NCI-H2196 (cell line): ENCODE data around the gene OPTN.
A peak's percentile ranks its signal among the peaks of the same experiment; 100 is the strongest.
"Not testable (repeated sequence)": the region's sequence is repeated elsewhere in the genome, so short reads cannot be mapped to it uniquely, and the experiment has no call there.

Experiments used
- DNase-seq: peaks from one replicate; lab custom pipeline; 2025; ENCODE audit not compliant: unreplicated experiment; lab: John Stamatoyannopoulos, UW

OPTN gene

DNA sequence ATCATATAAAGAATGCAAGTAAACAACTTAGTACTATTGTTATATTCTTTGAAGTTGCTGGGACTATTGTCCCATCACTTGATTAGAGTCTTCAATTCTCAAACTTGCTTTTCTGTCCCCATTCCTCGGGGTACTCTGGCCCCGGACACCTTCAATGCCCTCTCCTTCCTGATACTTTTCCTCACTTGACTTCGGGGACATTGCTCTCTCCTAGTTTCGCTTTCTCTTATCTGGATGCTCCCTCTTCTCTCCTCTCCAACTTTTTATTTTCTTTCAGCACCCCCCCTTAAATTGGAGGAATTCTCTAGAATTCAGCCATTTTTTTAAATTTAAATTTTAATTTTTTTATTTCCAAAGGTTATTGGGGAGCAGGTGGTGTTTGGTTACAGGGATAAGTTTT lies 10.6 kb upstream of the OPTN start:
- DNase-seq, result no peak

DNA sequence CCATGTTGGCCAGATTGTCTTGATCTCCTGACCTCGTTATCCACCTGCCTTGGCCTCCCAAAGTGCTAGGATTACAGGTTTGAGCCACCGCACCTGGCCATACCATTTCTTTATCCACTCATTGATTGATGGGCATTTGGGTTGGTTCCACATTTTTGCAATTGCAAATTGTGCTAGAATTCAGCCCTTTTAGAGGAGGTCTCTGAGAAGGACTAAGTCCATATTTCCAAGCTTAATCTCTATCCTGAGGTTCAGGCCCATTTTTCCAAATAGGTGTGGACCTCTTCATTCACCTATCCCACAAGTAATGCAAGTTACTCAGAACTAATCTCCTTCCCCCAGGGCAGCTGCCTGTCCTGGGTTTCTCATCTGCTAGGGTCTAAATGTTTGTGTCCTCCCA lies 9.7 kb upstream of the OPTN start:
- DNase-seq, result no peak

DNA sequence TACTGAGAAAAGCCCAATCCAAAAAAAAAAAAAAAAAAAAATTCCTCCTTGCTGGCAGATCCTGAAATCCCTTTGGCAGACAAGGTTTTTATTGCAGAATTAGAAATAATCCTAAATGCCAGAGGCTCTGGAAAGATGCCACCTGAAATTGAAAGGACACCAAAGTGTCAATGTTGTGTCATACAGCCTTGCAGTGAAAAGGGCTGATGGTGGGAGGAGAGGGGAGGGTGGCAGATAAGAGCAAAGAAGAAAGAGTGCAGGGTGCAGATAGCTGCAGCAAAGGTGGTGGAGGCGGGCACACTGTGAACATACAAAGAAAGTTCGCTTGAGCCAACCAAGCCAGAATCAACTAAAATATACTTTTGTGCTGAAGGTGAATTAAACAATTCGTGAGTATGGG lies 8.2 kb upstream of the OPTN start:
- no peak for DNase-seq

DNA sequence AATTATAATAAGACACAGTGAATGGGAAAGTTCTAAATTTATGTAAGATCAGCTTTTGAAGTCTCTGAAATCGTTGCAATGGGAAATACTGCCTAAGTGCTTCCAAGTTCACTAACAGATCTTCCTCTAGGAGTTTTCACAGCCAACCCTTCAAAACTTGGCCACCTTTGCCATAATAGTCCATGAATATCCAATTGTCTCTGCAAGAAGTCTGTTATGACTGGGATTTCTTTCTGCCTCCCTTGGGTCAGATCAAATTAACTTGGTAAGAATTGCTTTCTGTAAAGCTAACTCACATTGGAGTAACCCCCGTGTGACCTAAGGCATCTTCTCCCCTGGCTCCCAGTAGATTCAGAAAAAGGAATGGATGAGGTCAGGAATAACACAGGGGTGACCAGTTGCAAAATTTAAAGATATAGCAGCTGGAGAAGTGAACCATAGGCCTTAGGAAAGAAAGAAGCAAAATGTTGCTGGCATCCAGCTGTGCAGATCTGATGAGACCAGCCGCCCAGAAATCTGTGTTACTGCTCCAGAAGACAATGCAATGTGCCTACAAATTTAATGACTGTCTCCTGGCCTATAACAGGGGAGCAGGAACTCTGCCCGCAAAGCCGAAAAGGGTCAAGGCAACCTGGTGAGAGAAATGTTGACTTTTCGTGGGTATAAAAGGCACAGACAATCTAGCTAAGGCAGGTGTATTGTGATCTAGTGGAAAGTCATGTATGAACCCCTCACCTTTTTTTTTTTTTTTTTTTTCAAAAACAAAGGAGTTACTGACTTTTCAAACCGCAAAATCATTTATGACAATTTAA lies 7.5 kb upstream of the OPTN start:
- DNase-seq, result no peak

DNA sequence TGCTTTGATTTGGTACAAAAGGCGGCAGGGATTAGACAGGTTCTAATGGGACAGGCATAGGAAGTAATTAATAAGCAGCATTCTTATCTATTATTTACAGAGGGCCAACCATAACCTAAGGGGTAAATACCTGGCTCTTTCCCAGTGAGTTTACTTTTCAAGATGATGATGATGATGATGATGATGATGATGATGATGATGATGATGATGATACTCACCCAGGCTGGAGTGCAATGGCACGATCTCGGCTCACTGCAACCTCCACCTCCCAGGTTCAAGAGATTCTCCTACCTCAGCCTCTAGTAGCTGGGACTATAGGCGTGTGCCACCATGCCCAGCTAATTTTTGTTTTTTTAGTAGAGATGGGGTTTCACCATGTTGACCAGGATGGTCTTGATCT lies 5.9 kb upstream of the OPTN start:
- DNase-seq, result not testable (repeated sequence)

DNA sequence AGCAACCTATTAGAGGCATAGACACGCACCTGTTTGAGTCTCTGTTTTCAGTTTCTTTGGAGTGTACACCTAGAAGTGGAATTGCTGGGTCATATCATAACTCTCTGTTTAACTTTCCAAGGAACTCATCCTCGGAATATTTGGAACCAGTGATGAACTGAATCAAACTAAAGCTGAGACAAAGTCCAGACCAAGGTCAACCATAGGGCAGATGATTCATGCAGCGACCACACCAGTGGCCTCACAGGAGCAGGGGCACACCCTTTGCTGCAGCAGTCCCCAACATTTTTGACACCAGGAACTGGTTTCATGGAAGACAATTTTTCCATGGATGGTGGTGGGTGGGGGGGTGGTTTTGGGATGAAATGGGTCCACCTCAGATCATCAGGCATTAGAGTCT lies 4.9 kb upstream of the OPTN start:
- no peak for DNase-seq

DNA sequence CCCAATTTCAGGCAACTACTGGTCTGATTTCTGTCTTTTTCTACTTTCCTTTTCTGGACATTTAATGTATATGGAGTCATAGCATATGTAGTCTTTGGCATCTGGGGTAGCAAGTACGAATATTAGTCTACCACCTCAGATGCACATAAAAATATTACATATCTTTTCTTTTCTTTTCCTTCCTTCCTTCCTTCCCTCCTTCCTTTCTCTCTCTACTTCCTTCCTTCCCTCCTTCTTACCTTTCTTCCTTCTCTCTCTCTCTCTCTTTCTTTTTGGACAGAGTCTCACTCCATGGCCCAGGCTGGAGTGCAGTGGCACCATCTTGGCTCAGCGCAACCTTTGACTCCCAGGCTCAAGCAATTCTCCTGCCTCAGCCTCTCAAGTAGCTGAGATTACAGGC lies 4.0 kb upstream of the OPTN start:
- no peak for DNase-seq

DNA sequence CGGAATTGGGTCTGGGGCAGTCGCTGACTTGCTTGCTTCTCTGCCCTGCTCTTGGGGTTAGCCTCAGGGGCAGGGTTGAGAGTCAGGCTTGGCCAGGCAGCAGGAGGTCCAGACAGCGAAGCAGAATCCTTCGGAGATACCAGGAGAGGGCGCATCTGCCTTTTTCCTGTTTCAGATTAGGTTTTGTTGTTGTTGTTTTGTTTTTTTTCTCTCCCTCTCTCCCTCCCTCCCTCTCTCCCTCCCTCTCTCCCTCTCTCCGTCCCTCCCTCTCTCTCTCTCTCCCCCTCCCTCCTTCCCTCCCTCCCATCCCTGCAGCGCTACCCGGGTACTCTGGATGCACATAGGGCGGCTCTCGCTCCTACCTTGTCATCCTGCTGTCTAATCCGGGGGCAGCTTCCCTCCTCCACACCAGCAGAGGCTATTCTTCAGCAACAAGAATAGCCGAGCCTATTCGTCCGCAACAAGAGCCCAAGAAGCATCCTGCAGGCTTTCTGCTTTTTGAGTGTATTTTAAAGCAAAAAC lies 758 bp upstream of the OPTN start:
- peak; percentile 39 for DNase-seq

DNA sequence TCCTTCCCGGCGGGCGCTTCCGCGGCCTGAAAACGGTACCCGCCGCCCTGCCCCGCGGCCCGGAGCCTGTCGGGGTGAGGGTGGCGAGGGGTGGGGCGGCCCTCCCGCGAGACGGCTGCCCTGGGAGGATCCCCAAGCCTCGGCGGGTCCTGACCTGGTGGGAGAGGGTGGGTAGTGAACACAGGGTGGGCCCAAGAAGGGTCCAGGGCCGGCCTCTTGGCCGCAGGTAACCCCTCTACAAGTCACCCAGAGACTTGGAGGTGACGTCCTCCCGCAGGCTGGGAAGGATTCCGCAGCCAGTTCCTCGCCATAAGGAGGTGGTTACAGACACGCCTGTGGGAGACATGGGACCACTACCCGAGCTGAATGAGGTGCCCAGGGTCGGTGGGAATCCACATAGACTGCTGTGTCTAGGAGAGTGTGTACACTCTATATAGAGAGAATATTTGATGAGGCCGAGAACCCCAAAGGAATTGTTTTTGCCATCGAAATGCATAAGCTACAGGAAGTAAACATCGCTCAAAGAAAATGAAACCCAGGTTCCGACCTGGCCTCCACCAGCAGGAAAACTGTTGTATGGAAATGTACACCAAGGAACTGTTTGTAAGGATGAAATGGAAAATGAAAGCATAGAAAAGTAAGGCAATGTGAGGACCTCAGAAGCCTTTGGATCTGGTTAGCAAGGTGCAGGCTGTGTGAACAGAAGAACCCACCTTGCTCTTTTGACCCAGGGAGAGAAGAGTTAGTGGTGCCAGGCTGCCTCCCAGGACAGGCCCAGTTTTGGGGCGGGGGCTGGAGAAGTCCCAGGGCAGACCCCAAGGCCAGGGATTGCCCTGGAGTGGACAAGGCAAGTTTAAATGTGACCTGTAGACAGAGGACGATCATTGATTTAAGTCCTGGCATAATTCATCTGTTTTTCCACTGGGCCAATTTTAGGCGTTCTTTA lies 659 bp downstream of the OPTN start:
- DNase-seq, result no peak

DNA sequence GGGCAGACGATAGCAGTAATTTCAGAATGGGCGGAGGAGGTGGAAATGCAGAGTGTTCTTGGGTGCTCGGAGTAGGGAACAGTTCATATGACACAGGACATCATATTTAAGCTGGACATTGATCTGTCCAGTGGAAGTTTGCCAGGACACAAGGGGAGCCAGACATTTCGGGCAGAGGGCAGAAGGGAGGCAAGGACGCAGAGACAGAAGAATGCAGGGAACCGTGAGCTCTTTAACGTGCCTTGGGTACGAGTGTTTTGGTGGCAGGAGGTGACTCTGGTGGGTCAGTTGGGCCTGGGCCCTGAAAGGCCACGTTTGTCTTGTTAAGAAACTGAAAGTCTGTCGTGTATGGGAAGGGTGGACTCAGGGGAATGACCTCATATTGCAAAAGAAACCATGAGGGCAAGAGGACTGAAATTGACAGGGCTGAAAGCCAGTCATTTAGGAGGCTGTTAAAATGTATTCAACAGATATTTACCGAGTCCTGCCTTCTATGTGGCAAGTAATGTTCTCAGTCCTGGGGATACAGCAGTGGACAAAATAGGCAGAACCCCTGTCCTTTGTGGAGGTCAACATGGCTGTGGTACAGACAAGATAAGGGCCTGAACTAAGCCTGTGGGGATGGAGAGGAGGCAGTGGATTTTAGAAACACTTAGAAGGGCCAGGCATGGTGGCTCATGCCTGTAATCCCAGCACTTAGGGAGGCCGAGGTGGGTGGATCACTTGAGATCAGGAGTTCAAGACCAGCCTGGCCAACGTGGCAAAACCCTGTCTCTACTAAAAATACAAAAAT lies 2.2 kb downstream of the OPTN start:
- no peak for DNase-seq

DNA sequence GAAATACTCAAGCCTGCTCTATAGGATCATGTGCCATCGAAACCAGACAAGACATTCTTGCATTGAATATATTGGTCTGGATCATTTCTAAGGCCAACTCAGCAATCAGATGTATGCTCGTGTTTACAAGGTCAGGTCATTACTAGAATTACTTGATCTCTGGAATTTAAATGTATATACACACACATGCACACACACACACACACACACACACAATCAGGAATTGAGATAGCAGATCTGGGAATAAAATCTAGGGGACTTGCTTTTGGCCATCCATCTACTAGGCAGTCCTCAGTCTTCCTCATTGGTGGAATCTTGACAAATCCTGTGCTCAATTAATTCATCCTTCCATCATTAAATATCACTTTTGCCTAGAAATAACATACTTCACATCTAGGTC lies 3.6 kb downstream of the OPTN start:
- no peak for DNase-seq

DNA sequence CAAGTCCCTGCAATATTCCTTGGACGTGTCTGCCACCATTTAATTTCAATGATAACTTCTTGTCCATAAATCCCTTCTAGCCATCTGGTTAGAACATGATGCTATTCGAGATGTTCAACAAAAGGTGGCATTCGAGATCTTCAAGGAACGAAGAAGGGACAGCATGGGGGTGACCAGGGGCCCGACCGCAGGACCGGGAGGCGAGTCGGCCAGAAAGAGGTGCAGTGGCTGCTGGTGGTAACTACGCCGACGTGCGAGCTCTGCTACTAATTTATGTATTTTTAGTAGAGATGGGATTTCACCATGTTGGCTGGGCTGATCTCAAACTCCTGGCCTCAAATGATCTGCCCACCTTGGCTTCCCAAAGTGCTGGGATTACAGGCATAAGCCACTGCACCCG lies 4.7 kb downstream of the OPTN start:
- no peak for DNase-seq

DNA sequence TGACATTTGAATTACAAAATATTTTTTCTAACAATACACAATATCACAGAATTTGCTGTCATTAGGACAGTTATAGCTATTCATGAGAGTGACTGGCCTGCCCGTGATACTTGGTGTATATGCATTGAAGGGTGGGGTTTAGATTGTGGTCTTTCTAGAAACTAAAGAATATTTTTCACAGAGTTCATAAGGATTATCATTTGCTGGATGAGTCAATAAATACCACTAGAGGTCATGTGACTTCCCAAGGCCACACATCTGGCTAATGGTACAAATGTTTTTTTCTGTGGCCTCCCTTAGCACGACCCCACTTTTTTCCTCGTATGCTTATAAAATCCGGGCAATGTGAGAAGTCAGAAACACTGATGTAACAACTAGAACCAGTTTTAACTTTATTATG lies 5.2 kb downstream of the OPTN start:
- DNase-seq, result no peak

DNA sequence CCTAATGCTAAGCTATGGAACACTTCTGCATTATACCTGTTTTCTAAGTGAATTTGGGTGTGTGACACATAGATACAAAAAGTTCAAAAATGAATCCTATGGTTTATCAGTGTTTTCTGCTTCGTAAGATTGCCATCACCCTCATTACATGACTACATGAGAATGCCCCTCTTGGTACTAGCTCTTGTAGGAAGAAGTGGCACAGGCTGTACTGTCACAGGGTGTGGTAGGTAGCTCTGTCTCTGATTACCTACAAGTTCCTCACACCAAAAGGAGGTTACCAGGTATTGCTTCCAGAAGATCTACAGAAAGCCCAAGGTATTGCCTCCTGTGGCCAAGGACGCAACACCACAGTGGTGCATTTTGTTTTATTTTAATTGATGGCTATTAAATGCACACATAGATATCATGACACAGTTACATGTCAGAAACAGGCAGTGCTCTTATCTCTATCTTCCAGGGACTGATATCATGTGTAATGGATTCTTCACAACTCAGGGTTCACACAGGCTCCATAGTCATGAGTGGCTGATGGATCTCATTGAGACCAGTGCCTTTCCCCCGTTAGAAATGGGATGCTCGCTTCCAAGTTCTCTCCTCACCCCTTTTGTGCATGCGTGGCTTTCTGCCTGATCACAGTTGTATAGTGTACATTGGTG lies 6.6 kb downstream of the OPTN start:
- DNase-seq, result no peak

DNA sequence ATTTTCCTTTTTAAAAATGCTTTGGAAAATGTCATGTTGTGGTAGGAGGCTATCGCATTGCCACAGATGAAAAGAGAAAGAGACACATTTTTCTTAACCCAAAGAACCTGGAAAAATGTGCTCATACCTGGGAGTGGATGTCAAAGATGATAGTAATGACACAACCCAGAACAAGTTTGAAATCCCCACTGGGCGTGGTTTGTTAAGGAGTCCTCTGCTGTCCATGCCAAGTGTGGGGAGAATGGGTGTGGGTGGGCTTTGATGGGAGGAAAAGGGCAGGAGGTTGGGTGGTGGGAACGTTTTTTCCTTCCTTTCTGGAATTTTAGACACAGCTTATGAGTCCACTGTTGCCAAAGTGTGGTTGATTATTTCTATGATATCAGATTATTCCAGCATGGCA lies 10.9 kb downstream of the OPTN start:
- DNase-seq, result no peak

DNA sequence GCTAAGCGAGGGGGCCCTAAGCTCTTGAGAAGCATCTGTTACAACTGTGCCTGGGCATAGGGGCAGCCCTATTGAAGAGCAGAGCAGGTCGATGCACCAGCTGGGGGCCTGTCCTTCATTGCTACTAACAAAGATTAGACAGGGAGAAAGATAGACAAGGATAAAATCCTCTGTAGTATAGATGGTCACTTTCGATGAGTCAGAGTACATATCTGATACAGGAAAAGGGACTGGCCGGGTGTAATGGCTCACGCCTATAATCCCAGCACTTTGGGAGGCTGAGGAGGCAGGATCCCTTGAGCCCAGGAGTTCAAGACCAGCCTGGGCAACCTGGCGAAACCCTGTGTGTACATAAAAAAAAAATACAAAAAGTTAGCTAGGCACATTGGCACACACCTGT lies 13.6 kb downstream of the OPTN start:
- no peak for DNase-seq

DNA sequence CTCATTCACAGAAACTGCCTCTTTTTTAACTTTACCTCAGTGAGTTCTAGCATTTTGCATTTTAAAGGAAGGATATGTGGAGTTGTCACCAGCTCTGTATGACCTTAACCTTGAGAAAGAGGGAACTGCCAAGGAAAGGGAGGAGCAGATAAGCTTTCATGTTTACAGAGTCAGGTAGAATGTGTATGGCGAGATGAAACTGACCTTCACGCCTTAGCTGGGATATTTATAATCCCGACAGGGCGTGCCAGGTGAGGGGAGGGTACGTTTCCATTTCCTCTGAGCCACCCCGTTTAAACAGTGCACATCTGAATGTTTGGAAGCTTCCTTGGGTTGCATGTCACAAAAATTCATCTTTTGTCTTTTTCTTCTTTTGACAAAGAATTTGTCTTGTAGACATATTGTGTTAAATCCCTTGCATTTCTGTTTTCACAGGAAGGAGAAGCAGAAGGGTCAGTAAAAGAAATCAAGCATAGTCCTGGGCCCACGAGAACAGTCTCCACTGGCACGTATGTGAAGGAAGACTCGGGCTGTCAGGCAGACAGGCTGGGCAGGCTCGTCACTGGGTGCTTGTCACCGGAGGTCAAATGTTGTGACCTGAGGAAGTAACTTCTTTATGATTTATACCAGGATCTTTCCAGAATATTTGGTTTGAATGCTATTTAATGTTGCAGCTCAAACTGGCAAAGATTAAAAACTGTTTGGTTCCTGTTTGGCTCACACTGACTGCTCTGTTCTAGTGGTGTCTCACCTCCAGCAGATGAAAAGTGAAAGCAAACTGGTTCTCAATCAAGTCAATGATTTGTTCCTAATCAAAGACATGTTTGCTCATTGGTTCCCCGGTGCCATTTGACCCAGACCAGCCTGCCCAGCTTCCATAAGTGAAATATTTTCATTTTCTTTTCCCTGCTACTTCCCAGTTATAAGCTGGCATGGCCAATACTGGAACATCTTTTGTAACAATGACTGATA lies 16.2 kb downstream of the OPTN start:
- DNase-seq, result no peak

DNA sequence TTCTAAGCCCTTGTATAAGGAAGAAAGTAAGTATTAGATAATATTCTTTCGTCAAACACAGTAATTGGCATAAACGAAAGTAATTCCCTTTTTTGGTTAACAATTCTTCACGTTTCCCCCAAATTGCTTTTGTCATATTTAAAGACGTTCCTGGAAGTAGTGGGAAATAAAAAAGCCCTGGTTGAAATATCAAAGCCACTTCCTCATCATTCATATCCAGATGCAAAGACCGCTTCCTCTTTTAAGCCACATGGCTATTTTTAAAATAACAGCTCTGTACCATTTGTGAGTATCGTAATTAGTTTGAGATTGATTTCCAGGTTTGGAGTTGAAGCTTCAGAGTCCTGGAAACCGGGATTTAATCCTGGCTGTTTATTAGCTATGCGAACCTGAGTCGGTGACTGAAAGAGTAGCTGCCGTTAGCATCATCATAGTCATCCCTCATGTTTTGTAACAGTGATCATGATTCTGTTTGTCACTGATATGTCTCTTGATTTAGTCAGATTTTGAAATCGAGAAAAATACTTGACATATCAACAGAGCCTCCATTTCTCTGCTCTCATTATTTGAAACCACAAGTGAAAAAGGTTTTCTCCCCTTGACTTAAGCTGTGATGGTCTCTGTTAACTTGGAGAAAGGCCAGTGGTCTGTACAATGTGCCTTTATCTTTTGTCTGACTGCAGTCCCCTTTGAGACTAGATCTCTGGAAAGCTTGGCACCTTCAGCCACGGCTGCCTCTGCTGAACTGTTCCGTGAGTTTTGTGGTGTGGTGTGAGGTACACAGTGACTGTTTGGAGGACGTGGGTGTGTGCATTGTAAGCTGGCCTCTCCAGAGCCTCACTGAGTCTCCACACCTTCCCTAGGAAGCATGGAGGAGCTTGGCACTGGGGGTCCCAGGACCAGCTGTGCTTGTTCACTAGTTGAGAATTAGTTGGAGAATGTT lies 18.1 kb downstream of the OPTN start:
- no peak for DNase-seq
